K562 (cell line): Measurements from ENCODE around the gene DAB1. TPM values are rescaled to one million over a fixed set of nuclear protein-coding genes. Genes with fewer than 3 reads are reported as not detected.

ENCODE experiments used
- ATAC-seq: fragments of 200-7000 bp; cut with Tn5 transposase; 3 replicates; pipeline ENCODE4 v1.9.1; 2020; ENCODE audit warnings: moderate library complexity
- BruUV-seq: library from RNA; stranded (reverse); fragments of 400-500 nt; replicated peaks from 2 replicates; lab custom pipeline; 2021; lab: Mats Ljungman, UMichigan
- CTCF ChIA-PET: fragments of 300-600 bp; formaldehyde crosslinking; extraction: SDS; loops from one replicate; lab custom pipeline; 2021; ENCODE audit warnings: low intra/inter-chr PET ratio; lab: Yijun Ruan, JAX
- POLR2A ChIA-PET: fragments of 300-600, 350-650 bp; sonication (Branson Sonifier 250); formaldehyde crosslinking; extraction: SDS; loops from one replicate; lab custom pipeline; 2021; ENCODE audit warnings: antibody characterized with exemption, inconsistent platforms; lab: Yijun Ruan, JAX
- DNase-seq, 4 experiments: peaks; one replicate each; pipeline versions ENCODE4 v3.0.0 to v3.0.0-alpha.2; 2011 to 2018; ENCODE audit warnings: low spot score in 3 of 4, mixed read lengths in 3 of 4; ENCODE audit errors: extremely low read depth in 1 of 4
- FAIRE-seq: peaks from 2 replicates; lab custom pipeline; 2011; peaks lifted over from hg19 to GRCh38; lab: Jason Lieb, UNC
- H2AFZ ChIP-seq: 2 replicates; pipeline ENCODE4 v1.6.0; 2011; ENCODE audit warnings: low read depth, low read length, control low read depth, inconsistent platforms
- H3K27ac ChIP-seq: fragments of 200-600 bp; 3 replicates; pipeline ENCODE4 v1.8.0; 2011; ENCODE audit warnings: low read depth, mild to moderate bottlenecking, control low read depth, inconsistent platforms, low read length, moderate library complexity, mixed read lengths; ENCODE audit errors: extremely low read depth
- H3K27me3 ChIP-seq, 2 experiments: fragments of 300-600 bp in 1 of 2; 2 replicates in 1 of 2; 3 replicates in 1 of 2; pipeline versions ENCODE4 v1.6.0 to v1.8.0; 2011; ENCODE audit warnings: inconsistent platforms in 2 of 2, low read length in 2 of 2, mild to moderate bottlenecking in 1 of 2, mixed read lengths in 1 of 2, moderate library complexity in 1 of 2; ENCODE audit not compliant: control insufficient read depth in 2 of 2, insufficient read depth in 2 of 2
- H3K36me3 ChIP-seq: fragments of 300-600 bp; 3 replicates; pipeline ENCODE4 v1.8.0; 2011; ENCODE audit warnings: mild to moderate bottlenecking, low read length, inconsistent platforms; ENCODE audit not compliant: control insufficient read depth, insufficient read depth
- H3K4me1 ChIP-seq, 2 experiments: fragments of 200-600 bp in 1 of 2; replicated peaks in 1 of 2; 2 replicates in 1 of 2; 3 replicates in 1 of 2; pipeline versions ENCODE4 v1.5.1 to v1.8.0; 2011; ENCODE audit warnings: inconsistent platforms in 2 of 2, low read length in 2 of 2, mild to moderate bottlenecking in 1 of 2, mixed read lengths in 1 of 2, moderate library complexity in 1 of 2; ENCODE audit not compliant: control insufficient read depth in 2 of 2, insufficient read depth in 2 of 2
- H3K4me2 ChIP-seq: 2 replicates; pipeline ENCODE4 v1.6.1; 2011; ENCODE audit warnings: low read length, control low read depth, inconsistent platforms, mixed read lengths; ENCODE audit not compliant: insufficient read depth
- H3K4me3 ChIP-seq: fragments of 200-600 bp; sonication (generic), shearing (Covaris generic); 2 replicates; pipeline ENCODE4 v1.5.1; 2016; ENCODE audit warnings: control low read depth, inconsistent platforms
- H3K79me2 ChIP-seq: fragments of 200-600 bp; 3 replicates; pipeline ENCODE4 v1.8.0; 2011; ENCODE audit warnings: low read length, inconsistent platforms; ENCODE audit not compliant: control insufficient read depth, insufficient read depth
- H3K9ac ChIP-seq, 2 experiments: 2 replicates each; pipeline versions ENCODE4 v1.6.0 to v1.6.1; 2011; ENCODE audit warnings: low read depth in 2 of 2, low read length in 2 of 2, control low read depth in 1 of 2, inconsistent platforms in 1 of 2, mild to moderate bottlenecking in 1 of 2, mixed read lengths in 1 of 2; ENCODE audit not compliant: insufficient read depth in 1 of 2
- H3K9me1 ChIP-seq: one replicate; pipeline ENCODE4 v1.6.0; 2011; ENCODE audit warnings: inconsistent platforms, mild to moderate bottlenecking, low read length, moderate library complexity; ENCODE audit not compliant: control insufficient read depth, insufficient read depth
- H3K9me3 ChIP-seq: replicated peaks from 2 replicates; pipeline ENCODE4 v1.5.1; 2011; ENCODE audit warnings: low read depth, low read length, inconsistent platforms; ENCODE audit not compliant: control insufficient read depth, insufficient read depth
- H4K20me1 ChIP-seq: replicated peaks from 2 replicates; pipeline ENCODE4 v1.6.1; 2011; ENCODE audit warnings: low read length, inconsistent platforms, mixed read lengths; ENCODE audit not compliant: control insufficient read depth, insufficient read depth
- RFX1 ChIP-seq: fragments of 450-650 bp; IDR thresholded peaks from 2 replicates; pipeline ENCODE4 v1.6.1; 2016; ENCODE audit warnings: mild to moderate bottlenecking, moderate library complexity
- SLC30A9 ChIP-seq: fragments of 250-450 bp; sonication (Bioruptor Pico); IDR thresholded peaks from 2 replicates; pipeline ENCODE4 v1.8.0; 2022; ENCODE audit warnings: mild to moderate bottlenecking, moderate library complexity
- ZNF239 ChIP-seq: fragments of 250-450 bp; sonication (Bioruptor Pico); IDR thresholded peaks from 2 replicates; pipeline ENCODE4 v1.4.0; 2020; ENCODE audit warnings: mild to moderate bottlenecking
- ZNF609 ChIP-seq: sonication (generic); formaldehyde crosslinking; IDR thresholded peaks from 2 replicates; pipeline ENCODE4 v1.8.1; 2023; ENCODE audit warnings: missing genetic modification reagents, mild to moderate bottlenecking, borderline replicate concordance
- WGBS: fragments of 100-300 bp; shearing (Covaris generic); methylation state at CpG from one replicate; pipeline ENCODE4 v1.1.6; 2016; ENCODE audit warnings: low coverage, mixed read lengths; ENCODE audit not compliant: insufficient coverage; ENCODE audit errors: missing lambda C conversion rate; 5-methylcytosine and 5-hydroxymethylcytosine counted together
- in situ Hi-C: fragments of 300-500 bp; cut with MboI; formaldehyde crosslinking; loops from 4 replicates; pipeline ENCODE4 v1.15.0; 2018; ENCODE audit warnings: inconsistent platforms, mixed read lengths
- intact Hi-C: fragments of 100-400 bp; cut with micrococcal nuclease; formaldehyde crosslinking; loops from 2 replicates; pipeline ENCODE4 v1.14.2; 2022
- polyA plus RNA-seq, 8 experiments: library from polyadenylated mRNA; depleted of rRNA in 4 of 8; stranded (reverse) in 5 of 8; unstranded in 3 of 8; fragments of >200 nt; fragmentation: Nextera tagmentation in 2 of 8; fragmentation: Illumina TruSeq in 1 of 8; extraction: Ambion mirVana in 2 of 8; extraction: Trizol in 1 of 8; gene quantifications; 2 replicates each; pipeline versions ENCODE4 v1.2.1 to v1.2.3, GENCODE V29; 2011 to 2014; ENCODE audit warnings: inconsistent platforms in 1 of 8, missing spikeins in 1 of 8
- total RNA-seq, 7 experiments: library from RNA; depleted of rRNA in 6 of 7; stranded (reverse); fragments of >200 nt in 6 of 7; fragmentation: Illumina TruSeq in 2 of 7; extraction: Trizol in 2 of 7; gene quantifications; 2 replicates each; pipeline versions ENCODE4 v1.2.1 to v1.2.3, GENCODE V29; 2011 to 2021; ENCODE audit warnings: low replicate concordance in 1 of 7
- TF ChIP-seq, protein P1 (sequence below): fragments of 450-650 bp; formaldehyde crosslinking; IDR thresholded peaks from 2 replicates; pipeline ENCODE4 v1.4.0; 2020; ENCODE audit warnings: mild to moderate bottlenecking, mixed read lengths

DAB1 gene
- total and polyA plus RNA-seq, 9 of the 15 experiments (the other 6 are each of a cell fraction or from before 2014, with no cell fraction given): not detected

DNA sequence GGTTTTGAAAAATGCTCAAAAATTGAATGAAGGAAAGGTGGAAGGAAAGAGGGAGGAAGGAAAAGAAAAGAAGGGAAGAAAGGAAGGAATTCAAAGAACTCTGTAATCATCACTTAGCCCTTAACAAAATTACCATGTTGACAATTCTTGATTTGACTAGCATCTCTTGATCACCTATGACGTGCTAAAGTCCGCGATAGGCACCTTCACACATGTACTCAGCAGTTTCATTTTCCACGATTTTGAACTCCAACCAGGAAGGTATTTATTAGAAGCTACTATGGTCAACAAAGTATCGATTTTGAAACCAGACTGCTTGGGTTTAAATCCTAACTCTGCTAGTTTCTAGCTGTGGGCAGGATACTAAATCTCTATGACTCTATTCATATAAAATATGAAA is 146.9 kb downstream of the DAB1 start:
- Histone ChIP-seq H3K9ac (no peak overlapping the region), H3K4me3 (no peak overlapping the region), H3K27me3 (peaks cover 3 to 4% of the 10 kb centered on the region in 2 experiments; a peak in 3 of 5 replicates), H3K4me2 (no peak overlapping the region), H3K79me2 (no peaks in the 10 kb centered on the region), H3K9me3 (no peaks in the 10 kb centered on the region), H2AFZ (no peak overlapping the region), H3K4me1 (no peaks in the 10 kb centered on the region), H3K27ac (no peak overlapping the region), H3K36me3 (no peaks in the 10 kb centered on the region), H3K9me1 (no peaks in the 10 kb centered on the region), H4K20me1 (no peaks in the 10 kb centered on the region; the same call in 1 of the 2 replicates)
- in situ Hi-C loops: no loop called here
- WGBS: 0% methylated on average over 5 of the region's 5 CpGs
- POLR2A ChIA-PET: no interaction called here
- BruUV-seq: no TSS peak
- CTCF ChIA-PET: no interaction called here
- DNase-seq: no peak
- intact Hi-C loops: no loop called here
- TF ChIP-seq, protein P1, sequence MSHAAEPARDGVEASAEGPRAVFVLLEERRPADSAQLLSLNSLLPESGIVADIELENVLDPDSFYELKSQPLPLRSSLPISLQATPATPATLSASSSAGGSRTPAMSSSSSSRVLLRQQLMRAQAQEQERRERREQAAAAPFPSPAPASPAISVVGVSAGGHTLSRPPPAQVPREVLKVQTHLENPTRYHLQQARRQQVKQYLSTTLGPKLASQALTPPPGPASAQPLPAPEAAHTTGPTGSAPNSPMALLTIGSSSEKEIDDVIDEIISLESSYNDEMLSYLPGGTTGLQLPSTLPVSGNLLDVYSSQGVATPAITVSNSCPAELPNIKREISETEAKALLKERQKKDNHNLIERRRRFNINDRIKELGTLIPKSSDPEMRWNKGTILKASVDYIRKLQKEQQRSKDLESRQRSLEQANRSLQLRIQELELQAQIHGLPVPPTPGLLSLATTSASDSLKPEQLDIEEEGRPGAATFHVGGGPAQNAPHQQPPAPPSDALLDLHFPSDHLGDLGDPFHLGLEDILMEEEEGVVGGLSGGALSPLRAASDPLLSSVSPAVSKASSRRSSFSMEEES (CRISPR knock-in tag): no peak
- no peak for ATAC-seq
- FAIRE-seq: no peak

DNA sequence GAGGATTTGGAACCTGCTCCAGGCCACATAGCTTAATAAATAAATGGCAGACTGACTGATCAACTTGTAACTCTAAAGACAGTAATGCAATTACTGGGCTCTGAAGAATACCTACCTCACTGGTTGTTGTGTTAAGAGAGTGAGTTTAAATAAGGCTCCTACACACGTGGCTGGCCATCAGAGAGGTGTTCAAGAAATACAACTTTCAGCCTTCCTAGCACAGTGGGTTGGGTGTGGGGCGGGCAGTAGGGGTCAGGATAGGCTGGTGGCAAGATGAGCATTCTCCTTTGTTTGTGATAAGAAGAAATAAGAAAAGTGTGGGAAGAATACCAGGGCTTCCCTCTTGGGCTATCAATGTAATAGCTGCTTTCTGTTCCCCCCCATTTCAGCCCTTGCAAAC is 151.3 kb downstream of the DAB1 start:
- FAIRE-seq (no peak), DNase-seq (no peak), ATAC-seq (no peak)
- no peak overlapping the region for H3K4me2 ChIP-seq
- H4K20me1 ChIP-seq: no peaks in the 10 kb centered on the region
- H2AFZ ChIP-seq: no peak overlapping the region
- H3K36me3 ChIP-seq: no peaks in the 10 kb centered on the region
- ChIA-PET CTCF (no interaction called here), POLR2A (no interaction called here)
- no peaks in the 10 kb centered on the region for H3K79me2 ChIP-seq
- peaks cover 4 to 19% of the 10 kb centered on the region in 2 experiments; a peak in 4 of 5 replicates for H3K27me3 ChIP-seq
- BruUV-seq: no TSS peak
- 5% methylated on average over 2 of the region's 2 CpGs for WGBS
- H3K4me3 ChIP-seq: no peak overlapping the region
- intact Hi-C loops: no loop called here
- H3K4me1 ChIP-seq: no peaks in the 10 kb centered on the region
- TF ChIP-seq ZNF239 (CRISPR knock-in tag) (no peak), RFX1 (no peak), SLC30A9 (CRISPR knock-in tag) (no peak), ZNF609 (no peak)
- no peak overlapping the region for H3K9ac ChIP-seq
- H3K9me1 ChIP-seq: no peaks in the 10 kb centered on the region
- no peak overlapping the region for H3K27ac ChIP-seq
- no peaks in the 10 kb centered on the region for H3K9me3 ChIP-seq
- in situ Hi-C loops: no loop called here
